A549 (cell line): Measurements from ENCODE around the gene PKP1. TPM values are rescaled to one million over a fixed set of nuclear protein-coding genes. Genes with fewer than 3 reads are reported as not detected.

Experiments
- ATAC-seq, 2 experiments: fragments of 200-7000 bp in 1 of 2; fragments of >200 bp in 1 of 2; cut with Nextera tagmentation in 1 of 2; cut with Tn5 transposase in 1 of 2; 3 replicates each; pipeline versions ENCODE4 v1.8.0 to v1.9.1; 2018 to 2020; ENCODE audit warnings: mild to moderate bottlenecking in 1 of 2, moderate library complexity in 1 of 2
- CTCF ChIA-PET: fragments of 300-600 bp; sonication (Branson Sonifier 250); formaldehyde crosslinking; extraction: SDS; loops from one replicate; lab custom pipeline; 2021; ENCODE audit warnings: antibody characterized with exemption, inconsistent platforms; lab: Yijun Ruan, JAX
- POLR2A ChIA-PET: fragments of 350-600 bp; formaldehyde crosslinking; extraction: SDS; loops from one replicate; lab custom pipeline; 2021; ENCODE audit warnings: antibody characterized with exemption, inconsistent platforms; lab: Yijun Ruan, JAX
- DNase-seq, 2 experiments: peaks; one replicate each; pipeline versions ENCODE4 v3.0.0 to v3.0.0-alpha.2; 2011 to 2016; ENCODE audit warnings: low read depth in 1 of 2, low spot score in 1 of 2
- FAIRE-seq: peaks from 2 replicates; lab custom pipeline; 2011; peaks lifted over from hg19 to GRCh38; lab: Jason Lieb, UNC
- H3K27ac ChIP-seq, 2 experiments: fragments of >200 bp; sonication (Bioruptor Twin); formaldehyde crosslinking; 3 replicates each; pipeline ENCODE4 v1.5.1; 2016 to 2017
- H3K4me1 ChIP-seq: fragments of >200 bp; sonication (Bioruptor Twin); formaldehyde crosslinking; 3 replicates; pipeline ENCODE4 v1.6.1; 2016
- H3K4me2 ChIP-seq: fragments of >200 bp; sonication (Bioruptor Twin); formaldehyde crosslinking; 3 replicates; pipeline ENCODE4 v1.6.1; 2016
- H3K4me3 ChIP-seq: fragments of >200 bp; sonication (Bioruptor Twin); formaldehyde crosslinking; 3 replicates; pipeline ENCODE4 v1.5.1; 2016
- H3K9me3 ChIP-seq: fragments of >200 bp; sonication (Bioruptor Twin); formaldehyde crosslinking; 3 replicates; pipeline ENCODE4 v1.6.1; 2016
- BCL3 ChIP-seq: fragments of >200 bp; sonication (Bioruptor Twin); formaldehyde crosslinking; IDR thresholded peaks from 3 replicates; pipeline ENCODE4 v1.6.1; 2016
- CTCF ChIP-seq: fragments of >200 bp; sonication (Bioruptor Twin); formaldehyde crosslinking; IDR thresholded peaks from 3 replicates; pipeline ENCODE4 v1.5.1; 2016
- E2F6 ChIP-seq: IDR thresholded peaks from 2 replicates; pipeline ENCODE4 v1.6.1; 2012; ENCODE audit warnings: low read depth, borderline replicate concordance
- EHF ChIP-seq: fragments of 250-450 bp; sonication (Bioruptor Pico); IDR thresholded peaks from 2 replicates; pipeline ENCODE4 v1.5.0; 2020; ENCODE audit warnings: mild to moderate bottlenecking
- FOXS1 ChIP-seq: fragments of 250-450 bp; sonication (Bioruptor Pico); IDR thresholded peaks from 2 replicates; pipeline ENCODE4 v1.5.0; 2020; ENCODE audit warnings: mild to moderate bottlenecking, moderate library complexity
- GATA3 ChIP-seq: IDR thresholded peaks from 2 replicates; pipeline ENCODE4 v1.6.1; 2012; ENCODE audit warnings: borderline replicate concordance
- HES2 ChIP-seq: fragments of >200 bp; sonication (Bioruptor Twin); formaldehyde crosslinking; IDR thresholded peaks from 2 replicates; pipeline ENCODE4 v1.6.1; 2016
- HEYL ChIP-seq: fragments of 250-450 bp; sonication (Bioruptor Pico); IDR thresholded peaks from 2 replicates; pipeline ENCODE4 v1.8.0; 2021; ENCODE audit warnings: mild to moderate bottlenecking, moderate library complexity
- JUN ChIP-seq, 2 experiments: fragments of >200 bp; sonication (Bioruptor Twin); formaldehyde crosslinking; IDR thresholded peaks; 2 replicates in 1 of 2; 3 replicates in 1 of 2; pipeline ENCODE4 v1.6.1; 2016 to 2017
- KDM1A ChIP-seq: fragments of 200-600 bp; sonication (generic); IDR thresholded peaks from 2 replicates; pipeline ENCODE4 v1.6.1; 2016; ENCODE audit warnings: low read depth, mild to moderate bottlenecking
- MAFK ChIP-seq: fragments of 450-650 bp; IDR thresholded peaks from 2 replicates; pipeline ENCODE4 v1.6.1; 2014; ENCODE audit not compliant: partially characterized antibody
- NPAS2 ChIP-seq: fragments of 250-450 bp; sonication (Bioruptor Pico); IDR thresholded peaks from 2 replicates; pipeline ENCODE4 v1.8.0; 2022; ENCODE audit warnings: mild to moderate bottlenecking, moderate library complexity, borderline replicate concordance
- POLR2A ChIP-seq: IDR thresholded peaks from 2 replicates; pipeline ENCODE4 v1.6.1; 2012; ENCODE audit warnings: mild to moderate bottlenecking, low read length
- POLR2AphosphoS2 ChIP-seq: conservative IDR thresholded peaks from 2 replicates; pipeline ENCODE4 v1.6.1; 2012; ENCODE audit warnings: low read length, improper control_type of control experiment, inconsistent platforms
- RAD21 ChIP-seq, 2 experiments: fragments of >200 bp in 1 of 2; sonication (Bioruptor Twin) in 1 of 2; formaldehyde crosslinking in 1 of 2; IDR thresholded peaks in 1 of 2; conservative IDR thresholded peaks in 1 of 2; 2 replicates in 1 of 2; 3 replicates in 1 of 2; pipeline ENCODE4 v1.6.1; 2012 to 2018; ENCODE audit warnings: inconsistent platforms in 1 of 2
- RCOR1 ChIP-seq: fragments of 150-350 bp; IDR thresholded peaks from 2 replicates; pipeline ENCODE4 v1.6.1; 2014; ENCODE audit warnings: antibody characterized with exemption, low read length, low read depth
- REST ChIP-seq: fragments of 200-600 bp; sonication (generic); IDR thresholded peaks from 2 replicates; pipeline ENCODE4 v1.6.1; 2016; ENCODE audit warnings: antibody characterized with exemption, mild to moderate bottlenecking, moderate library complexity
- TP53 ChIP-seq: fragments of 250-450 bp; sonication (Bioruptor Pico); IDR thresholded peaks from 2 replicates; pipeline ENCODE4 v1.5.0; 2021; ENCODE audit warnings: mild to moderate bottlenecking, moderate library complexity
- USF2 ChIP-seq: fragments of 450-650 bp; IDR thresholded peaks from 2 replicates; pipeline ENCODE4 v1.6.1; 2014; ENCODE audit warnings: antibody characterized with exemption
- WGBS: methylation state at CpG from one replicate; pipeline ENCODE4 v1.1.6; 2017; ENCODE audit errors: missing lambda C conversion rate; 5-methylcytosine and 5-hydroxymethylcytosine counted together
- polyA plus RNA-seq, 4 experiments: library from polyadenylated mRNA; depleted of rRNA in 3 of 4; stranded (reverse); fragments of >200 nt; fragmentation: RNase III in 1 of 4; extraction: RNeasy Plus Mini Kit Qiagen cat#74134 plus additional on column Dnase treatment in 1 of 4; gene quantifications; 2 replicates in 3 of 4; 3 replicates in 1 of 4; pipeline ENCODE4 v1.2.3, GENCODE V29; 2011 to 2017

Gene PKP1
- polyA plus RNA-seq, 2 of the 4 experiments (the other 2 are of a cell fraction), result not detected

- no peak for ATAC-seq
- Histone ChIP-seq H3K27ac (no peak overlapping the region), H3K4me3 (no peak overlapping the region), H3K9me3 (no peaks in the 10 kb centered on the region), H3K4me1 (no peaks in the 10 kb centered on the region), H3K4me2 (no peak overlapping the region)
- FAIRE-seq, result no peak
- DNase-seq, result no peak
- POLR2A ChIA-PET, result no interaction called here
- CTCF ChIA-PET, result interaction anchor here (0.9 to 3.6 kb wide), 4 partner anchors 9 to 63 kb away, joined by 3 to 23 read pairs (median 6); no protein-coding TSS in a partner anchor
- 89% methylated on average over 13 of the region's 13 CpGs for WGBS
- TF ChIP-seq POLR2A (no peak), CTCF (no peak), RCOR1 (no peak), GATA3 (no peak), REST (no peak), USF2 (no peak), E2F6 (no peak), POLR2AphosphoS2 (no peak), KDM1A (no peak), EHF (CRISPR knock-in tag) (no peak), RAD21 (conservative IDR thresholded peaks at IDR 0.05 in 1 of 2, IDR thresholded peaks at IDR 0.05 in 1 of 2) (no peak)
Measured at GRCh38 chr1:201317551-201317950, 34.2 kb downstream of the PKP1 start.

- DNase-seq, result no peak
- Histone ChIP-seq H3K4me3 (no peak overlapping the region), H3K4me1 (no peaks in the 10 kb centered on the region), H3K27ac (no peak overlapping the region), H3K4me2 (no peak overlapping the region), H3K9me3 (no peaks in the 10 kb centered on the region)
- POLR2A ChIA-PET, result interaction anchor here (0.6 kb wide), 1 partner anchor 67 kb away, joined by 9 read pairs; no protein-coding TSS in a partner anchor
- no peak for FAIRE-seq
- no peak for ATAC-seq
- WGBS, result 63% methylated on average over 11 of the region's 15 CpGs
- TF ChIP-seq HES2, result no peak
- no peak for TF ChIP-seq HEYL
- TF ChIP-seq POLR2A, result no peak
- TF ChIP-seq FOXS1 (CRISPR knock-in tag), result no peak
- no peak for TF ChIP-seq BCL3
- TF ChIP-seq JUN (IDR thresholded peaks at IDR 0.05), result no peak
- no peak for TF ChIP-seq NPAS2 (CRISPR knock-in tag)
- no peak for TF ChIP-seq MAFK
- TF ChIP-seq TP53 (CRISPR knock-in tag), result no peak
- CTCF ChIA-PET, result interaction anchor here (1.2 to 2.0 kb wide), 3 partner anchors 15 to 64 kb away, joined by 3 to 8 read pairs (median 4); no protein-coding TSS in a partner anchor
Measured at GRCh38 chr1:201318504-201319340, 35.4 kb downstream of the PKP1 start.
